HG03135 (cell line): Measurements from ENCODE around the gene GIGYF2.
"Not testable (repeated sequence)": the region's sequence is repeated elsewhere in the genome, so short reads cannot be mapped to it uniquely, and the experiment has no call there.

ENCODE experiments used
- ATAC-seq: cut with Tn5 transposase; IDR thresholded peaks from one replicate; pipeline ENCODE4 v1.9.1; 2021; ENCODE audit warnings: mild to moderate bottlenecking, moderate library complexity; ENCODE audit not compliant: unreplicated experiment

The GIGYF2 gene

DNA sequence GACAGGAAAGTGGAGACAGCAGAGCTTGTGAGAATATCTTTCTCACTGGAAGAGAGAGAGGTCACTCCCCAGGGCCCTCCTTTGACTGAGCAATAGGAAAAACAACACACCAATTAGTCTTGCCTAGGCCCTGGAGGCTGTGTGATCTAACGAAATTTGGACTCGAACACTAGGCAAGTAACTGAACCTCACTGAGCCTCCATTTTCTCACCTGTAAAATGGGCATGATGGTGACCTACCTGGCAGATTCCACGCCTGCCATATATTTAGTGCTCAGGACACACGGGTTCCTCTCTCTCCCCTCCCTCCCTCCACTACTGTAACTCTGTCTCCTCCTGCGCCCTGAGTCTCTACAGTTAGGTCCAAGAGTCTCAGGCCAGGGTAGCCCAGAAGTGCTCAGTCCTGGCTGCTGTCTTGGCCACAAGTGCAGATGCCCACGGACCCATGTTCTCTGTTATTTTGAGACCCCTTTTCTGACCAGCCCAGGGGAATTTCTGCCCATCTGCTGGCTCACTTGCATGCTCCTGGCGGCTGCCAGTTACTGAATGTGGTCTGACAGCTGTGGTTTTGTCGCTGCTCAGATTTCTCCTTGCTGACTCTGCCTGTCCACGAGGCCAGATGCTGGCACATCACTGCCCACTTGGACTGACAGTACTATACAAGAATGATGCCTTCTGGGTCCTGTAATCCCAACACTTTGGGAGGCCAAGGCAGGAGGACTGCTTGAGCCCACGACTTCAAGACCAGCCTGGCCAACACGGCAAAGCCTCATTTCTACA lies 9.6 kb upstream of the GIGYF2 start:
- no peak for ATAC-seq

DNA sequence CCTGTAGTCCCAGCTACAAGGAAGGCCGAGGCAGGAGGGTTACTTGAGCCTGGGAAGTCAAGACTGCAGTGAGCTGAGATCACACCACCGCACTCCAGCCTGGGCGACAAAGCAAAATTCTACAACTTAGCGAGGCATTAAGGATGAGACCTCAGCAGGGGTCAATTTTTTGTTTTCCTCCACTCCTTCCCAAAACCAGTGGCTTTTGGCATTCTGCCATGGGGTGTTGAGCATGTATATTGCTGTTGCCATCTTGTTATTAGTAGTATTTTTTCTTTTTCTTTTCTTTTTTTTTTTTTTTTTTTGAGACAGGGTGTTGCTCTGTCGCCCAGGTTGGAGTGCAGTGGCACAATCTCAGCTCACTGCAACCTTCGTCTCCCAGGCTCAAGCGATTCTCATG lies 8.9 kb upstream of the GIGYF2 start:
- no peak for ATAC-seq

DNA sequence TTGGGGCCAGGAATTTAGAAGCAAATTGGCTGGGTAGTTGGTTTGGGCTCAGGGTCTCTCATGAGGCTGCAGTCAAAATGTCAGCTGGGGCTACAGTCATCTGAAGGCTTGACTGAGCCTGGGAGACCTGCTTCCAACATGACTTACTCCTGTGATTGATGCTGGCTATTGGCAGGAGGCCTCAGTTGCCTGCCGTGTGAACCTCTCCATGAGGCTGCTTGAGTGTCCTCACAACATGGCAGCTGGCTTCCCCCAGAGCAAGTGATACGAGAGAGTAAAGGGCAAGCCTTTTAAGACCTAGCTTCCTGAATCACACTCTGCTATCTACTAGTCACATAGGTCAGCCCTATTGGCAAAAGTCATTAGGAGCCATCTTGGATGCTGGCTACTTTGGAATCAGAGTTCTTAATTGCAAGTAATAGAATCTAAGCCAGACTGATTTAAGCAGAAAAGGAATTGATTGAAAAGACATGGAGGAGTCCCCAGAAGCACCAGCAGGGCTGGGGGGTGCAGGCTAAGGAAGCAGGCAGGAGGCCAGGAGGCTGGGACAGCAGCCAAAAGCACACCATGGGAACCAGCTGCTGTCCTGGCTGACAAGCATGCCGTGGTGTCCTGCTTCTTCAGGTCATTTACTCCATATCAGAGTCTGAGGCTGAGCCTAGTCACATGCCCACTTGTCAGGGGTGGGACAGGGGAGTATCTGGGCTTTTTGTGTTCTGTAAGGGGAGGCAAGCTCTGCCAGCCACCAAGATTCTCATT lies 7.8 kb upstream of the GIGYF2 start:
- ATAC-seq: no peak

DNA sequence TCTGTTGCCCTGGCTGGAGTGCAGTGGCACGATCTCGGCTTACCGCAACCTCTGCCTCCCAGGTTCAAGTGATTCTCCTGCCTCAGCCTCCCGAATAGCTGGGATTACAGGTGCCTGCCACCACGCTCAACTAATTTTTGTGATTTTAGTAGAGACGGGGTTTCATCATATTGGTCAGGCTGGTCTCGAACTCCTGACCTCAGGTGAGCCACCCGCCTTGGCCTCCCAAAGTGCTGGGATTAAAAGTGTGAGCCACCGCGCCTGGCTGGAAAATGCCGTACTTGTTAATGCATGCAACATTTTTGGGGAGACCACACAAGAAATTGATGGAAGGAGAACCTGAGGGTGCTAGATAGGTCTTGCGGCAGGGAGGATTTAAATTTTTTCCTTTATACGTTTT lies 6.0 kb upstream of the GIGYF2 start:
- ATAC-seq: not testable (repeated sequence)

DNA sequence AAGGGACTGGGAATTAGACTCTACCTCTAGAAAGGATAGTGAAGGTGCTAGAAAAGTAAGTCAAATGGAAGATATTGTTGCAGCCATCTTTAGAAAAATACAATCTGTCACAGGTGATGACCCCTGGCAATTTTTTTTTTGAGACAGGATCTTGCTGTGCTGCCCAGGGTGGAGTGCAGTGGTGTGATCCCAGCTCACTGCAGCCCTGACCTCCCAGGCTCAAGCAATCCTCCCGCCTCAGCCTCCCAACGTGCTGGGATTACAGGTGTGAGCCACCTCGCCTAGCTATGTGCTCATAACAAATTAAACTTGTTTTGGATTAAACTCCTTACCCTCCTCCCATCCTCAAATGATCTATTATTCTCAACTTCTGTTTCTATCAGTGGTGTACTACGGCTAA lies 3.8 kb upstream of the GIGYF2 start:
- no peak for ATAC-seq

DNA sequence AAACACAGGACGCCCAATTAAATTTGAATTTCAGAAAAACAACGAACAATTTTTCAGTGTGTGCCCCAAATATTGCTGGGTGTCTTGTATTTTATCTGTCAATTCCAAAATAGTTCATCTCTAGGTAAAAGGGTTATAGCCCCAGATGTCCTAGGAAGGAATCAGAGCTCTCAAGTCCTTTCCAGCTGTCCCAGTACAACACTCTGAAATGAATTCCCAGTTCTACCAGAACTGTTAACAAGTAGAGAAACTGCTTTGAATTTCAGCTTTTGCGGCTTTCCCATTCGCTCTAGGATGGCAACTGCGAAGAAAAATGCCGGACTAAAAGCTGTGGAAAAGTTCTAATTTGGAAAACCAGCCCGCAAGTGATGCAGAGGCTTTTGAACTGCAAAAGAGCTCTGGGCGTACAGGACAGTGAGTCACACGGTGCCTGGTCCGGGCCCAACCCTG lies 497 bp upstream of the GIGYF2 start:
- no peak for ATAC-seq

DNA sequence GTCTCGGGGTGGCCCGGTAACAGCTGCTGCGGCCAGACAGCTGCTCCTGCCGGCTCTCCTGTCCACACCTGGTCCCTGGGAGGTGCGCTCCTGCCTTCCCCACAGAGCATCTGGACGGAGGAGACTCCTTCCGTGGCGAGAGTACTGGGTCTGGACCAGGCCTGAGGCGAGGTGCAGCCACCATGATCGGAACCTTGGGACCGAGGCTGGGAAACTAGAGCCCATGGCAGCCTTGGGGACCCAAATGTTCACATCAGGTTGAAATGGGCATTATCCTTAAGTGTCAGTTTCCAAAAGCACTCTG lies 628 bp downstream of the GIGYF2 start:
- ATAC-seq: no peak

DNA sequence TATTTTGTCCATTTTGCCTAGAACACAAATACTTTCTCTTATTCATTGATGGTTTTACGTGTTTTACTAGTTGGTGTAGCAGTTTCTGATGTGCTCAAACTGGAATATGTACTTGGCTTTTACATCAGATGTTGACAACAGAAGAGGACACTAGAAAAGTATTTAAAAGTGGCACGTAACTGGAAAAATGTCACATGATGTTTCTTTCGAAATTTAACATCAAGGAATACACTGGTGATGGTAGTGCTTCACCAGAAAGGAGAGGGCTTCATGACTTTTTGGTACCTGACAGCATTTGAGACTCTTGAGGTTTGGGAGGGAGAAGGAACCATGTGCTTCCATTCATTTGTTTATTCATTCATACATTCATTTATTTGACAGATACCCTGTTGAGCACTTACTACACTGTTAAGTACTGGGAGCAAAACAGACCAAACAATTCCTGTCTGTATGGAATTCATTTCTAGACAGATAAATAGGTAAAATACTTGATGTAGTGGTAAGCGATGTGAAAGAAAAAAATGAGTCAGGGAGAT lies 1.5 kb downstream of the GIGYF2 start:
- no peak for ATAC-seq

DNA sequence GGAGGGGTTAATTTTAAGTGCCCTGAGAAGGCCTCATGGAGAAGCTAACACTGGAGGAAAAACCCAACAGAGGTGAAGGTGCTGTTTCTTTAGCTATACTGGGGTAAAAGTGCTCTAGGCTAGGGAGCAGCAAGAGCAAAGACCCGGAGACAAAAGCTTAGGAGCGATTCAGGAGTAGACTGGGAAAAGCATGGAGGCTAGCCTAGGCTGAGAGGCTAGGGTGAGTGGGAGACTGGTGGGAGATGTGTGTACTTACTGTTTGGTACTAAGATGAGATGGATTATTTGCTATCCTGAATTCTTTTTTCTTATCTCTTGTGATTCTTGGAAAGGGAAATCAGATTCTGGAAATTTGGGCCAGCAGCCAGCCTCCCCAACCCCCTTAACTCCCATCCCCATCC lies 2.0 kb downstream of the GIGYF2 start:
- ATAC-seq: no peak

DNA sequence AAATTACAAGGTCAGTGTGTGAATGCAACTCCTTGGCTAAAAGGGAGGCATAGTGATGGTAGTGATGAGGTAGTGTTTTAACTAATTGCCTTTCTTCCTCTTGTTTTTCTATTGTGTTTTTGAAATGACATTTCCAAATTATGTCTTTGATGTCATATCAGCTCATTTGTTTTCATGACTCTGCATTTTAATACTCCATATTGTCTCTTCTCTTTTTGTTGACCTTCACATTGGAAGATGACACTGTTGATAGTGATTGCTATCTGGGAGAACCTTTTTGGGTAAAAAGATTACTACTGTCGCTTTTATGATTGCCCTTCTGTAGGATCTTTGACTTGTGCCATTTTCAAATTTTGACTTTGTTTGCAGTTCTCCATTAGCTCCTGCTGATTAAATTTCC lies 3.0 kb downstream of the GIGYF2 start:
- no peak for ATAC-seq

DNA sequence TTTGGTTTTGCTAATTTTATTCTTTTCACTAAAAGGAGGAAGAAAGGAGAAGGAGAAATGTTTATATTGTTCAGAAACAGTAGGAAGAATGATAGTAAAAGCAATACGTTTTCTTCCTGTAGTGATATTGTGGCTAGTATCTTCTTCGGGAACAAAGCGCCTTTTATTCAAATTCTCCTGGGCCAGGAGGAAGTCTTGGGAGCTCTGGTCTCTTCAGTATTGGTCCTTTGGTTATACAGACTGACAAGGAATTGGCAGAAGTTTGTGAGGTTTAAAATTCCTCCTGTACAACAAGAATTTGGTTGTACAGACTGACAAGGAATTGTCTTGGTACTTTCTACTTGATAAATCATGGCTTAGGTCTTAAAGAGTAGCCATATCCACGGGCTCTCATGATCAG lies 9.9 kb downstream of the GIGYF2 start:
- ATAC-seq: no peak

DNA sequence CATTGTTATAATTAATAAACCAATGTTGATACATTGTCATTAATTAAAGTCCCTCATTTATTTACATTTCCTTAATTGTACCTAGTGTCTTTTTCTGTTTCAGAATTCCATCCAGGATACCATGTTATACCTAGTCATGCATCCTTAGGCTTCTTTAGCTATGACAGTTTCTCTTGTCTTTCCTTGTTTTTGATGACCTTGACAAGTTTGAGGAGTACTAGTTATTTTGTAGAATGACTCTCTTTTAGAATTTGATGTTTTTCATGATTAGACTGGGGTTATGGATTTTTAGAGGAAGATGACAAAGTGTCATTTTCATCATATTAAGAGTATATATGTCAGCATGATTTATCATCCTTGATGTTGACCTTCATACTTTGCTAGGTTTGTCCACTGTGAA lies 16.4 kb downstream of the GIGYF2 start:
- ATAC-seq: no peak

DNA sequence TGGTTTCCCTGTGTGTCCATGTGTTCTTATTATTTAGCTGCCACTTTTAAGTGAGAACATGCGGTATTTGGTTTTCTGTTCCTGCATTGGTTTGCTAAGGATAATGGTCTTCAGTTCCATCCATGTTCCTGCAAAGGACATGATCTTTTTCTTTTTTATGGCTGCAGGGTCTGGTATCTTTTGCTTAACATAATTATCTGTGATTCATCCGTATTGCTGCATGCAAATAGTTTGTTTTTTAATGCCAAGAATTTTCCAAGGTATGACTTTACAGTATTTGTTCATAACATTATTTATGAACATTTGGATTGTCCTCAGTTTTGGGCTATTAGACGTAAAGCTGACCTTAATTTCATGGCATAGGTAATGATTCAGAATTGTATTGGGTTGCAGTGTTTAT lies 17.8 kb downstream of the GIGYF2 start:
- no peak for ATAC-seq

DNA sequence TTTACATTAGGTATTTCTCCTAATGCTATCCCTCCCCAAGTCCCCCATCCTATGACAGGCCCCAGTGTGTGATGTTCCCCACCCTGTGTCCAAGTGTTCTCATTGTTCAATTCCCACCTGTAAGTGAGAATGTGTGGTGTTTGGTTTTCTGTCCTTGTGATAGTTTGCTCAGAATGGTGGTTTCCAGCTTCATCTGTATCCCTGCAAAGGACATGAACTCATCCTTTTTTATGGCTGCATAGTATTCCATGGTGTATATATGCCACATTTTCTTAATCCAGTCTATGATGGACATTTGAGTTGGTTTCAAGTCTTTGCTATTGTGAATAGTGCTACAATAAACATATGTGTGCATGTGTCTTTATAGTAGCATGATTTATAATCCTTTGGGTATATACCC lies 22.9 kb downstream of the GIGYF2 start:
- not testable (repeated sequence) for ATAC-seq

DNA sequence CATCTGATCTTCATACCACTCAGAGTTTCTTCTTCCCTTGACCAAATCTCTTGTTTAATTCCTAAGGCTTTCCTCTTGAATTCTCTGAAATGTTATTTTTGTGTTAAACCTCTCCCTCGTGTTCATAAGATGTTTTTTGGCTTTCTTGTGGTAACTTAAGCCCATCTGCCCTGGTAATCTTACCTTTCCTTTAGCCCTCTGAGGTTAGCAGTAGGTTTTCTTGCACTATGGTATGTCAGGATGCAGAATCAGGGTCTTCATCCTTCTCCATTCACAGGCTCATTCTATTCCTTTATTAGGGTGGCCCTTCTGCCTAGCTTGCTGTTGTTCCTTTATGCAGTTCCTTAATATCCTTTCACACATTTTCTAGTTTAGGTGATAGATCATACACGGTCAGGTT lies 24.1 kb downstream of the GIGYF2 start:
- no peak for ATAC-seq

DNA sequence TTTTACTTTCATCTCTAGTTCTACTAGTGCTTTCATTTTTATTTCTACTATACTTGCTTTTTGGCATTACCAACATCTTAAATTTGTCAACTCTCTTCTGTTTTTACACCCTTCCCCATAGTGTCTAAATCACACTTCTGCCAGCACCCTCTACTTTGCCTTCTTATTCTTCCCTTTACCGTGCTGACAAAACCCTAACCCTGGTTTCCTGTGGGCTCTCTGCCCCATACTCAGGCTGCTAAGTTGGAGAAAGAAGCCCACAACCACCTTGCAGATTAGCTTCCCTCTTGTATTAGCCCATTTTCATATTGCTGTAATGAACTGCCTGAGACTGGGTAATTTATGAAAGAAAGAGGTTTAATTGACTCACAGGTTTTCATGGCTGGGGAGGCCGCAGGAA lies 24.8 kb downstream of the GIGYF2 start:
- ATAC-seq: no peak

DNA sequence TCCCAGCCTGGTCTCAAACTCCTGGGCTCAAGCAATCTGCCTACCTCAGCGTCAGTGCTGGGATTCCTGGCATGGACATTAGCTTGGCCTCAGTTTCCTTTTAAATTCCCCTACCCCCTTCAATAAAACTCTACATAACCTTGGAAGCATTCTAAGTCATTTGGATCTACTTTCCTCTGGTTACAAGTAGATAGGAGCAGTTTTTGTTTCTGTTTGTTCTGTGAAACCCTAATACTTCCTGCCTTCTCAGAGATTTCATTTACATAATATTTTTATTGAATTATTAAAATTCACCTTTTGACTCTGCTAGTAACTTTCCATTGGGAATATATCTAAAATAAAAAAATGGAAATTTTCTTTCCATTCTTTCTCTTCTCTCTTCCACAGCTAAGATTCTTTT lies 25.9 kb downstream of the GIGYF2 start:
- ATAC-seq: no peak

DNA sequence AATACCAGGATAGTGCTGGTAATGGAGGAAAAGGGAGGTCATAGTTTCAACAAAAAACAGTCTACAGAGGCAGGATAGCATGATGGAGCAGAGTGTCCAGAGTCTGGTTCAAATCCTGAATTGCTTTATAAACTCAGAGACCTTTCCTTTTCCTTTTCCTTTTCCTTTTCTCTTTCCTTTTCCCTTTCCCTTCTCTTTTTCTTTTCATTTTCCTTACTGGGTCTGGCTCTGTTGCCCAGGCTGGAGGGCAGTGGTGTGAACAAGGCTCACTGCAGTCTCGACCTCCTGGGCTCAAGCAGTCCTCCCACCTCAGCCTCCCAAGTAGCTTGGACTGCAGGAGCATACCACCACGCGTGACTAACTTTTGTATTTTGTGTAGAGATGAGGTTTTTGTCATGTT lies 31.7 kb downstream of the GIGYF2 start:
- no peak for ATAC-seq

DNA sequence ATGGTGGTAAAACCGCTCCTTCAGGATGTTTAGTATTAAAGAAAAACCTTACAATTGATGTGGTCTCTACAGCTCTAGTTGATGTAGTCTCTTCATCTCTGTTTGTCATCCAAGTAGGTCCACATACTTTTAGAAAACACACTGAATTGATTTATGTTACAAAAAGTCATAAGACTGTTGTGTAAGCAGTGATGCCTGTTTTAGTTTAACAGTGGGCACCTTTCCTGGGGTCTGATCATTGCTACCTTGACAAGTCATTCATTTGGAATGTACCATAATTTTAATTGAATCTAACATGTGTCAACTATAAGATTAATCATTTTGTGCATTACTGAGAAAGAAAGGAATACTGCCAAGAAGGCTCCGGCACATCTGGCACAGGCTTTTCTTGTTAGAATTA lies 34.3 kb downstream of the GIGYF2 start:
- ATAC-seq: no peak

DNA sequence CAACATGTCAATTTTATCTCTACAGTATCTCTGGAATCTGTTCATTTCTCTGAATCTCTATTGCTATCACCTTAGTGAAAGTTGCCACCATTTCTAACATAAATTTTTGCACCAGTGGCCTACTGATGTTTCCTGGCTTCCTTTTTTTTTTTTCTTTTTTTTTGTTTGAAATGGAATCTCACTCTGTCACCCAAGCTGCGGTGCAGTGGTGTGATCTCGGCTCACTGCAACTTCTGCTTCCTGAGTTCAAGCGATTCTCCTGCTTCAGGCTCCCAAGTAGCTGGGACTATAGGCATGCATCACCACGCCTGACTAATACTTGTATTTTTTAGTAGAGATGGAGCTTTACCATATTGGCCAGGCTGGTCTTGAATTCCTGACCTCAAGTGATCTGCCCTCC lies 44.2 kb downstream of the GIGYF2 start:
- ATAC-seq: no peak

DNA sequence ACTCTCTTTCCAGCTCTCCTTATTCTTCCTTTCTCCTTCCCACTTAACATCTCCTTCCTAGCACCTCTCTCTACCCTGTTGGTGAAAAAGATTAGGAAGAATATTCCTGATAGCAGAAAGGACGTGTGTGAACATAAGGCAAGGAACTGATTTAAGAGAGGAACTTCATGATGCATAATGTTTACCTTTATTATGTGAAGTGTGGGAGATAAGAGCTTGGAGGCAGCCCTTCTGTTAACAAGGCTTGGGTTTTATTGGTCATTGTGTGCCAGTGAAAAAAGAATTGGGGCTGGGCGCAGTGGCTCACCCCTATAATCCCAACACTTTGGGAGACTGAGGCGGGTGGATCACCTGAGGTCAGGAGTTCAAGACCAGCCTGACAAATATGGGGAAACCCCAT lies 44.8 kb downstream of the GIGYF2 start:
- ATAC-seq: no peak

DNA sequence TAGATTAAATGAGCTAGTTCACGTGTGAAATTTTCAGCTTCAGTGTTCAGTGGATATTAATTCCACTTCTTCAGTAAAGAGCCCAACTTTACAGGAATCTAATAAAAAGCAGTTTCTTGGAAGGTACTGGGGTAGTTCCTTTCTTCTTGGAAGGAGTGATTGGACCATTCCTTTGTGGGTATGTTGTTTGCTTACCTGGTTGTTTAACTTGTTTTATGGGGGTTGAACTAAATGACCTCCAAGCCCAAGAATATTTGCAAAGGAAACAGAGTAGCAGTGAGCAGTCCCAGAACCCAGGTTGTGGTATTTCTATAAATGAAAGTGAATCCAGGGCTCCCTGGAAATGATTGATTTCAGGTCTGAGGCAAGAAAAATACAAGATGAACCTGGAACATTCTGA lies 47.8 kb downstream of the GIGYF2 start:
- ATAC-seq: no peak
